SU-DHL-6 (cell line): ENCODE data around the gene HMG20A.
A peak's percentile ranks its signal among the peaks of the same experiment; 100 is the strongest.

Experiments
- H2AFZ ChIP-seq: fragments of 200-600 bp; sonication (generic); 2 replicates; pipeline ENCODE4 v1.6.1; 2014; ENCODE audit warnings: low read depth, mild to moderate bottlenecking, moderate library complexity, mixed read lengths, antibody characterized with exemption, low read length; ENCODE audit not compliant: severe bottlenecking
- H3F3A ChIP-seq: fragments of 200-600 bp; shearing (Covaris generic); 2 replicates; pipeline ENCODE4 v1.6.0; 2016; ENCODE audit warnings: antibody characterized with exemption, mild to moderate bottlenecking; ENCODE audit not compliant: insufficient read depth
- H3K27ac ChIP-seq: fragments of 200-600 bp; sonication (generic); 2 replicates; pipeline ENCODE4 v1.5.1; 2016; ENCODE audit warnings: low read depth, mild to moderate bottlenecking, low read length, moderate library complexity, mixed read lengths
- H3K27me3 ChIP-seq: fragments of 200-600 bp; sonication (generic), shearing (Covaris generic); 2 replicates; pipeline ENCODE4 v1.6.0; 2014; ENCODE audit warnings: mild to moderate bottlenecking, low read length
- H3K36me3 ChIP-seq: fragments of 200-600 bp; sonication (generic); 2 replicates; pipeline ENCODE4 v1.6.1; 2014; ENCODE audit warnings: mild to moderate bottlenecking, low read length, mixed read lengths
- H3K4me2 ChIP-seq: fragments of 300-600, 200-600 bp; shearing (Covaris generic), sonication (generic); 2 replicates; pipeline ENCODE4 v1.6.0; 2014; ENCODE audit warnings: low read length, low read depth, mild to moderate bottlenecking; ENCODE audit not compliant: poor library complexity, severe bottlenecking
- H3K4me3 ChIP-seq: fragments of 200-600 bp; sonication (generic); 2 replicates; pipeline ENCODE4 v1.5.1; 2014; ENCODE audit warnings: antibody characterized with exemption, low read length, mild to moderate bottlenecking, mixed read lengths; ENCODE audit not compliant: insufficient read depth, poor library complexity, severe bottlenecking
- H3K79me2 ChIP-seq: fragments of 200-600 bp; sonication (generic); 2 replicates; pipeline ENCODE4 v1.6.1; 2014; ENCODE audit warnings: mild to moderate bottlenecking, low read length, moderate library complexity; ENCODE audit not compliant: insufficient read depth
- H3K9ac ChIP-seq: fragments of 200-600 bp; sonication (generic); 2 replicates; pipeline ENCODE4 v1.7.0; 2014; ENCODE audit warnings: mild to moderate bottlenecking, low read length
- H3K9me2 ChIP-seq: fragments of 200-600 bp; sonication (generic); replicated peaks from 2 replicates; pipeline ENCODE4 v1.6.1; 2014; ENCODE audit warnings: low read length; ENCODE audit not compliant: insufficient read depth
- H3K9me3 ChIP-seq: fragments of 200-600 bp; sonication (generic); 2 replicates; pipeline ENCODE4 v1.6.1; 2014; ENCODE audit warnings: low read length, mixed read lengths; ENCODE audit not compliant: insufficient read depth
- H4K20me1 ChIP-seq: fragments of 200-600 bp; sonication (generic); 2 replicates; pipeline ENCODE4 v1.6.1; 2014; ENCODE audit warnings: low read depth, mild to moderate bottlenecking, antibody characterized with exemption, low read length, moderate library complexity, mixed read lengths
- EZH2phosphoT487 ChIP-seq: fragments of 200-600 bp; sonication (generic), shearing (Covaris generic); conservative IDR thresholded peaks from 2 replicates; pipeline ENCODE4 v1.6.1; 2018; ENCODE audit warnings: mild to moderate bottlenecking, antibody characterized with exemption, low read length, moderate library complexity, mixed read lengths
- TF ChIP-seq, protein P1 (sequence below): fragments of 200-600 bp; sonication (generic); IDR thresholded peaks from one replicate; pipeline ENCODE4 v1.5.1; 2017; ENCODE audit warnings: antibody characterized with exemption, mild to moderate bottlenecking, low read length, moderate library complexity; ENCODE audit not compliant: insufficient read depth, poor library complexity, severe bottlenecking

The HMG20A gene

DNA sequence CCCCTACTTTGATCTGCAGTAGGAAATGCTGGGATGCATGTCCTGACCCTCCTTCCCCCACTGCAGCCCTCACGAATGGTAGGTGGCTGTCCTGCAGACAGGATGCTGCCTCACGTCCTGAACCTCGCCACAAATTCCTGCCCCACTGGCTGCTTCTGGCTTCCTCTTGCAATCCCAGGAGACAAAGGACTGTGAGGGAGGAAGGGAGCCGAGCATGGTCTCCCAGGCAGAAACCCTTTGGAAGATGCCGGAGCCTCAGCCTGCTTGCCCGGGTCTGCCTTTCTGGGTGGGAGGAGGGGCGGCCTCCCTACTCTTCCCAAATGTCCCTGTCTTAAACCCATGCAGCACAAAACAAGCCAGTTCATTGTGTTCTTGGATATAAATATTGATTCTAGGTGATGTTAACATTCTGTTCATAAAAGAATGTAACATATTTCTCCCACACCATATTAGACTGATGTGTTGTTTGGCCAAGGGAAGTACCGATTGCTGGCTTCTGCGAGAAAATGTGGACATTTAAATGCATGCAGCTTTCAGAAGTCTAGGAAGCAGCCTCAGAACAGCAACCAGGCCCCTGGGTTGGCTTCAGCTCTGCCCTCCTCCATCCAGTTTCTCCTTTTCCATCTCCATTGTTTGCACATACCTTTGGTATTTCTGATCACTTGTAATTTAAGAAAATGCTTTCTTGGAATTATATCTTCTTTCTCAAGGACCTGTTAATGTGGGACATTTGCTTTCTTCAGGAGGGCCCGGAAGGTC, 75.3 kb downstream of the HMG20A start:
- Histone ChIP-seq H3K9ac (no peak overlapping the region), H2AFZ (no peak overlapping the region), H3K79me2 (no peaks in the 10 kb centered on the region), H3K36me3 (no peaks in the 10 kb centered on the region), H3F3A (no peaks in the 10 kb centered on the region), H3K27ac (no peak overlapping the region), H3K9me3 (no peaks in the 10 kb centered on the region), H3K4me3 (no peak overlapping the region), H3K27me3 (no peaks in the 10 kb centered on the region), H3K9me2 (no peaks in the 10 kb centered on the region), H3K4me2 (no peak overlapping the region), H4K20me1 (no peaks in the 10 kb centered on the region)
- no peak for TF ChIP-seq EZH2phosphoT487
- TF ChIP-seq, protein P1, sequence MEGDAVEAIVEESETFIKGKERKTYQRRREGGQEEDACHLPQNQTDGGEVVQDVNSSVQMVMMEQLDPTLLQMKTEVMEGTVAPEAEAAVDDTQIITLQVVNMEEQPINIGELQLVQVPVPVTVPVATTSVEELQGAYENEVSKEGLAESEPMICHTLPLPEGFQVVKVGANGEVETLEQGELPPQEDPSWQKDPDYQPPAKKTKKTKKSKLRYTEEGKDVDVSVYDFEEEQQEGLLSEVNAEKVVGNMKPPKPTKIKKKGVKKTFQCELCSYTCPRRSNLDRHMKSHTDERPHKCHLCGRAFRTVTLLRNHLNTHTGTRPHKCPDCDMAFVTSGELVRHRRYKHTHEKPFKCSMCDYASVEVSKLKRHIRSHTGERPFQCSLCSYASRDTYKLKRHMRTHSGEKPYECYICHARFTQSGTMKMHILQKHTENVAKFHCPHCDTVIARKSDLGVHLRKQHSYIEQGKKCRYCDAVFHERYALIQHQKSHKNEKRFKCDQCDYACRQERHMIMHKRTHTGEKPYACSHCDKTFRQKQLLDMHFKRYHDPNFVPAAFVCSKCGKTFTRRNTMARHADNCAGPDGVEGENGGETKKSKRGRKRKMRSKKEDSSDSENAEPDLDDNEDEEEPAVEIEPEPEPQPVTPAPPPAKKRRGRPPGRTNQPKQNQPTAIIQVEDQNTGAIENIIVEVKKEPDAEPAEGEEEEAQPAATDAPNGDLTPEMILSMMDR, result no peak

DNA sequence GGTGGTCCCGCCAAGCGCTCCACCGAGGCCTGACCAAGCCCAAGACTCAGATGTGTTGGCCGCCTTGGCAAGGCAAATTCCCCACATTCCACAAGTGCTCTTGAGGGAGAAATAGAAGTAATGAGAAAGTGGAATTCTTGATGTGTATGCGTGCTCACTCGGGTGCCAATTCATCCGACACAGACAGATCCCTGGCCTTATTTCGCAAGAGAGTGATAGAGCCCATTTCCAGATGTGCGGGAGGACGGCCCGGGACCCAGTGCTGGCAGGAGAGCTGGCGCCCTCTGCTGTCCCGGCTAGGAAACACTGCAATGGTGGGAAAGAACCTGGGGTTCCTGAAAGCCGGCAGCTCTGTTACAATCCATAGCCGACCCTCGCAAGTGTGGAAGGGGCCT, 76.0 kb downstream of the HMG20A start:
- no peaks in the 10 kb centered on the region for H4K20me1 ChIP-seq
- no peaks in the 10 kb centered on the region for H3K9me3 ChIP-seq
- no peaks in the 10 kb centered on the region for H3K79me2 ChIP-seq
- no peak overlapping the region for H3K9ac ChIP-seq
- no peaks in the 10 kb centered on the region for H3K9me2 ChIP-seq
- H3K27ac ChIP-seq, result no peak overlapping the region
- H3K4me3 ChIP-seq, result no peak overlapping the region
- no peaks in the 10 kb centered on the region for H3K27me3 ChIP-seq
- no peaks in the 10 kb centered on the region for H3F3A ChIP-seq
- no peak for TF ChIP-seq EZH2phosphoT487
- TF ChIP-seq, protein P1, result peak; percentile 54
- H2AFZ ChIP-seq, result no peak overlapping the region
- no peaks in the 10 kb centered on the region for H3K36me3 ChIP-seq
- H3K4me2 ChIP-seq, result no peak overlapping the region

DNA sequence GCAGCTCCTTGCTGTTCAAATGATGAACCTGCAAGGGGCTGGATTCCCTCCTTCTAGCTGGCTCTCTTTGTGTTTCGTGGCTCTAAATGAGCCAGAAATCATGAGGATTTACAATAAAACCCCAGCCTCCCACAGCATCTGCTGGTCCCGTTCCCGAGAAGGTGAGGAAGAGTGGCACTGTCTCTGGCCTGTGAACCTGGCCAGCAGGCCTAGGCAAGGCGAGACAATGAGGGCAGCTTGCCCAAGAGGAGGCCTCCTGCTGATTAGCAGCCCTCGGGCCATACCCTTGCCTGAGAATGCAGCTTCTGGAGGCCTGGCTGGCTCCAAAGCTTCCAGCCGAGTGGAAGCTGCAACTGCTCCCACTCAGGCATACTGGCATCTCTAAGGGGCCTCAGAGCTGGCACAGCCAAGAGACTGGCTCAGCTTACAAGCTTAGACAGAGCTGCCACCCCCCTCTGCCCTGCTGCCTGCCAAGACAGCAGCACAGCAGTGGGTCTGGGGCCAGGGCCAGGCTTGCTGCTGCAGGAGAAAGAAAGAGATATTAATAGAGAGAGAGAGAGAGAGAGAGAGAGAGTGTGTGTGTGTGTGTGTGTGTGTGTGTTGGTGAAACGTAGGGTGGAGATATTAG, 76.5 kb downstream of the HMG20A start:
- no peak overlapping the region for H3K4me2 ChIP-seq
- no peaks in the 10 kb centered on the region for H3K9me2 ChIP-seq
- no peaks in the 10 kb centered on the region for H3K36me3 ChIP-seq
- no peak overlapping the region for H3K27ac ChIP-seq
- no peaks in the 10 kb centered on the region for H3K9me3 ChIP-seq
- H3K27me3 ChIP-seq, result no peaks in the 10 kb centered on the region
- H3K79me2 ChIP-seq, result no peaks in the 10 kb centered on the region
- no peak overlapping the region for H3K4me3 ChIP-seq
- no peaks in the 10 kb centered on the region for H3F3A ChIP-seq
- TF ChIP-seq, protein P1, result no peak
- TF ChIP-seq EZH2phosphoT487, result no peak
- H4K20me1 ChIP-seq, result no peaks in the 10 kb centered on the region
- H3K9ac ChIP-seq, result no peak overlapping the region
- H2AFZ ChIP-seq, result no peak overlapping the region
